Fibroblast of mammary gland (primary cell): ENCODE results near the gene RMI2.

Experiments used
- DNase-seq: peaks from one replicate; pipeline ENCODE4 v3.0.0-alpha.2; 2010; ENCODE audit warnings: low read depth
- H3K4me3 ChIP-seq: 2 replicates; pipeline ENCODE4 v1.5.1; 2011; ENCODE audit warnings: low read depth, mild to moderate bottlenecking, low read length, moderate library complexity; ENCODE audit not compliant: control insufficient read depth
- TF ChIP-seq, protein P1 (sequence below): conservative IDR thresholded peaks from 2 replicates; pipeline ENCODE4 v1.5.1; 2011; ENCODE audit warnings: low read depth, low read length, inconsistent platforms; ENCODE audit not compliant: control insufficient read depth, insufficient read depth

Gene RMI2

GRCh38 chr16:11299865-11300559 lies 45.2 kb upstream of the RMI2 start:
- DNase-seq, result no peak
- H3K4me3 ChIP-seq, result no peak overlapping the region
- TF ChIP-seq, protein P1, sequence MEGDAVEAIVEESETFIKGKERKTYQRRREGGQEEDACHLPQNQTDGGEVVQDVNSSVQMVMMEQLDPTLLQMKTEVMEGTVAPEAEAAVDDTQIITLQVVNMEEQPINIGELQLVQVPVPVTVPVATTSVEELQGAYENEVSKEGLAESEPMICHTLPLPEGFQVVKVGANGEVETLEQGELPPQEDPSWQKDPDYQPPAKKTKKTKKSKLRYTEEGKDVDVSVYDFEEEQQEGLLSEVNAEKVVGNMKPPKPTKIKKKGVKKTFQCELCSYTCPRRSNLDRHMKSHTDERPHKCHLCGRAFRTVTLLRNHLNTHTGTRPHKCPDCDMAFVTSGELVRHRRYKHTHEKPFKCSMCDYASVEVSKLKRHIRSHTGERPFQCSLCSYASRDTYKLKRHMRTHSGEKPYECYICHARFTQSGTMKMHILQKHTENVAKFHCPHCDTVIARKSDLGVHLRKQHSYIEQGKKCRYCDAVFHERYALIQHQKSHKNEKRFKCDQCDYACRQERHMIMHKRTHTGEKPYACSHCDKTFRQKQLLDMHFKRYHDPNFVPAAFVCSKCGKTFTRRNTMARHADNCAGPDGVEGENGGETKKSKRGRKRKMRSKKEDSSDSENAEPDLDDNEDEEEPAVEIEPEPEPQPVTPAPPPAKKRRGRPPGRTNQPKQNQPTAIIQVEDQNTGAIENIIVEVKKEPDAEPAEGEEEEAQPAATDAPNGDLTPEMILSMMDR, result no peak

GRCh38 chr16:11300560-11300892 lies 44.7 kb upstream of the RMI2 start:
- TF ChIP-seq, protein P1, result no peak
- H3K4me3 ChIP-seq, result no peak overlapping the region
- no peak for DNase-seq

- no peak overlapping the region for H3K4me3 ChIP-seq
- TF ChIP-seq, protein P1, result no peak
- DNase-seq, result no peak
Observed at GRCh38 chr16:11301645-11302501, 43.4 kb upstream of the RMI2 start.

DNA sequence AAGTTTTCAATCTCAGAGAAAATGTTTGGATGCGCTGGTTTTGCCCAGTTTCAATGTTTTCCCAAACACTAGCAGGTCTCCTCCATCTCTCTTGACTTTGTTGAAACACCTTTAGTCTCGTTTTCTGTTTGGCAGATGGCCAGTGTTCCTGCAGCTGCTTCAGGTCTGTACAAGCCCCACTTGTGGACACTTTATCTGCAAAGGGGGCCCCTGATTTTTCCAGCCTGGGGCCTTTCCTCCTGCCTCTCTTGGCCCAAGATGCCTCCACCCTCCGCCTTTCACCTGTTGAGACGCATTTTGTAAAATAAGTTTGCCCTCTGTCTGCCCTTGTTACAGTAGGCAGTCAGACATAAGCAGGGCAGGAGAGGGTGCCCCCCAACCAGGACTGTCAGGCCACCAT lies 42.3 kb upstream of the RMI2 start:
- DNase-seq, result no peak
- TF ChIP-seq, protein P1, result no peak
- H3K4me3 ChIP-seq, result no peak overlapping the region

DNA sequence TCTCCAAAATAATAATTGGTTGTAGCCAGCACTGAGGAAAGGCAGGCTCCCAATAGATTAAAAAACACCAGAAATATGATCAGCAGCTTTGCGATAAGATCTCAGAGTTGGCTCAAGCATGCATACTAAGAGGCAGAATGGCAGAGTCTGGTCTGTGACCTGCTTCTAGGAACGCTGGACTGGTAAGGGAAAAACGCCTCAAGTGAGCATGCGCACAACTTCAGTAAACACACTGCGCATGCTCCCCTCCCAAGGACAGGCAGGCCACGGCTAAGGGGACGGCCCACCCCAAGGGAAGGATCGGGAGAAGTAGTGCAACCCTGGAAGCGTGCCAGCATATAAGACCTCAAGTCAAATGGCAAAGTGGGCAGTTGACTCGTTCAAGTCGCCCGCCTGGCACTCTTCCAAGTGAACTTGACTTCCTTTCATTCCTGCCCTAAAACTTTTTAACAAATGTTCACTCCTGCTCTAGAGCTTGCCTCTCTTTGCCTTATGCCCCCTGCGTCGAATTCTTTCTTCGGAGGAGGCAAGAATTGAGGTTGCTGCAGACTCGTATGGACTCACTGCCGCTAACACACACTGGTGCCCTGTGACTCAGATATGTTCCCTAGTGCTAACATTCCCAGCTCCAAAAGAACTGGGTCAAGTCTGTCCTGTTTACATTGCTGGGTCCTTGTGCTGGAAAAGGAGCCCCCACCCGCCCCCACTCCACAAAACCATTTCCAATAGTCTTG lies 41.7 kb upstream of the RMI2 start:
- TF ChIP-seq, protein P1, result no peak
- DNase-seq, result no peak
- H3K4me3 ChIP-seq, result no peak overlapping the region

- no peak overlapping the region for H3K4me3 ChIP-seq
- no peak for DNase-seq
- TF ChIP-seq, protein P1, result no peak
Observed at GRCh38 chr16:11306381-11306780, 38.9 kb upstream of the RMI2 start.
